Femur (tissue), 1 donor: ENCODE results near the gene PDRG1.
"Not testable (repeated sequence)": the region's sequence is repeated elsewhere in the genome, so short reads cannot be mapped to it uniquely, and the experiment has no call there.

ENCODE experiments used
- DNase-seq: peaks from one replicate; pipeline ENCODE4 v3.0.0-alpha.2; 2017

Gene PDRG1

DNA sequence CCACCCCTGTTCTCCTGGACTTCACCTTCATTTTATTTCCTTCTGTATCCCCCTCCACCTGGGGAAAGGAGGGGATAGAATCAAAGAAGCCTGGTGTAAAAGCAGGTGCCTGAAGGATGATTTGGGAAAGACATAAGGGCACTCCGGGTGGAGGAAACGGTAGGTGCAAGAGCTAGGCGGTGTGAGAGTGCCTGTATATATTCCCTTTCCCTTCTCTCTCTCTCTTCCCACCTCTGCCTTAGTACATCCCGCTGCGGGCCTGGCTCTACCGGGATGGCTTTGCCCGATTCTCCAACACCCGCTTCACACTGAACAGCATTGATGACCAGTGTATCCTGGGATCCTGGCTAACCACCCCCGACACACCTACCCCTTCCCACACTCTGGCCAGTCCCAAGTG lies 26.2 kb downstream of the PDRG1 start:
- no peak for DNase-seq

DNA sequence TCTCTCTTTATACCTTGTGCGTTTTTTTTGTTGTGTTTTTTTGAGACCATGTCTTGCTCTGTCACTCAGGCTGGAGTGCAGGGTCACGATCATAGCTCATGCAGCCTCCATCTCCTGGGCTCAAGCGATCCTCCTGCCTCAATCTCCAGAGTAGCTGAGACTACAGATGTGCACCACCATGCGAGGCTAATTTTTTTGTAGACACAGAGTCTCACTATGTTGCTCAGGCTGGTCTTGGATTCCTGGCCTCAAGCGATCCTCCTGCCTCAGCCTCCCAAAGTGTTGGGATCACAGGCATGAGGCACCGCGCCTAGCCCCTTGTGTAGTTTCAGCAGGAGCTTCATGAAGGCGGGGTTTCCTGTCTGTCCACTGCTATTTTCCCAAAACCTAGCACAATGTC lies 27.3 kb downstream of the PDRG1 start:
- no peak for DNase-seq

DNA sequence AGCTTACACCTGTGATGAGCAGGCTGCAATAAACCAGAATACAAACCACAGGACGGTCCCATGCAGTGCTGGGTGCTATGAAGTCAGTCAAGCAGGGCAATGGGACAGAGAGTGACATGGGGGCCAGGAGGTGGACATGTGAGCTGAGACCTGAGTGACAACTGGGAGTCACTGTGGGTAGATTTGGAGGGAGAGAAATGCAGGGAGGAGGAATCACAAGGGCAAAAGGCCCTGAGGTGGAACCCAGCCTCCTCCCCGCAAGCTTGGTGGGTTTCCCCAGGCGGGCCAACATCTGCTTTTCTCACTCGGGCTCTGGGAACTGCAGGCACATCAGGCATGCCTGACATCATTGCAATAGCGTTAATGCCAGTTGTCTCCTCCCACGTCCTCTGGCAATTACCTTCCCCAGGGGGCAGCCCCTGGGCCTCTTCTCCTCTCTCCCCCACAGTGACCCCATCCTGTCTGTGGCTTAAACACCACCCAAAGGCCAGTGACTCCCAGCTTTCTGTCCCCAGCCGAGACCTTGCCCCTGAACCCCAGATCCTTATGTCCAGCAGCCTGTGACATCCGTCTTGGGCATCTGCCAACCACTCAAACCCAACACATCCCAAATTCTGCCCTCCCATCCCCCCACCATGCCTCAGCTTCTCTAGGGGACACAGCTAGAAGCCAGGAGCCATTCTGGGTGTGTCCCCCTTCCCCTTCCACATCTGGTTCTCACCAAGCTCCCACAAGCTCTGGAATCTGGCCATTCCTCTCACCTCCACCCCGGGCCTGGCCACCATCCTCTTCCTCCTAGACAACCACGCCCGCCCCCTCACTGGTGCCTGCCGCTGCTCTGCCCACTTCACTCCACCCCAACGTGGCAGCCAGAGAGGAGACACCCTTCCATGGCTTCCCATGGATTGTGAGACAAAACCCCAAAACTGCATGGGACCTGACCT lies 28.2 kb downstream of the PDRG1 start:
- no peak for DNase-seq

DNA sequence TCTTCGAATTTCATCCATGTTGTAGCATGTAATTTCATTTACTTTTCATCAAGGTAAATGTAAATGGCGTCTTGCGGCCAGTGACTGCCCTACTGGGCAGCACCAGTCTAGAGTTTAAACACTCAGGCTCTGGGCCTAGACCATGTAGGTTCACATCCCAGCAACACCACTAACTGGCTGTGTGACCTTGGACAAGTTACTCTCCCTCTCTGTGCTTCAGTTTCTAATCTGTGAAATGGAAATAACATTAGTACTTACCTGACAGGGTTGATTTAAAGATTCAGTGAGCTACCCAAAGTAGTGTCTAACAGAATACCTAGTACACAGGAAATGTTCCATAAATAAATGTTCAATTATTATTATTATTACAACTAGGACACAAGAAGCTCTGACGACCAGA lies 29.3 kb downstream of the PDRG1 start:
- no peak for DNase-seq

DNA sequence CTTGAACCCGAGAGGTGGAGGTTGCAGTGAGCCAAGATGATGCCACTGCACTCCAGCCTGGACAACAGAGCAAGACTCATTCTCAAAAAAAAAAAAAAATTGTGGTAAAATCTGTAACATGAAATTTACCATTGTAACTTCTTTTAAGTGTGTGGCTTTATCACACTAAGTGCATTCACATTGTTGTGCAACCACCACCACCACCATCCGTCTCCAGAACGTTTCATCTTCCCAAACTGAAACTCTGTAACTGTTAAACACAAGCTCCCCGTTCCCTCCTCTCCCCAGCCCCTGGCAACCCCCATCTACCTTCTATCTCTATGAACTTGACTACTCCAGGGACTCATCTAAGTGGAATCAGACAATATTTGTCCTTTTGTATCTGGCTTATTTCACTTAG lies 29.7 kb downstream of the PDRG1 start:
- DNase-seq = no peak

DNA sequence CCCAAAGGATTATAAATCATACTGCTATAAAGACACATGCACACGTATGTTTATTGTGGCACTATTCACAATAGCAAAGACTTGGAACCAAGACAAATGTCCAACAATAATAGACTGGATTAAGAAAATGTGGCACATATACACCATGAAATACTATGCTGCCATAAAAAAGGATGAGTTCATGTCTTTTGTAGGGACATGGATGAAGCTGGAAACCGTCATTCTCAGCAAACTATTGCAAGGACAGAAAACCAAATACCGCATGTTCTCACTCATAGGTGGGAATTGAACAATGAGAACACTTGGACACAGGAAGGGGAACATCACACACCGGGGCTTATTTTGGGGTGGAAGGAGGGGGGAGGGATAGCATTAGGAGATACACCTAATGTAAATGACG lies 30.4 kb downstream of the PDRG1 start:
- not testable (repeated sequence) for DNase-seq

DNA sequence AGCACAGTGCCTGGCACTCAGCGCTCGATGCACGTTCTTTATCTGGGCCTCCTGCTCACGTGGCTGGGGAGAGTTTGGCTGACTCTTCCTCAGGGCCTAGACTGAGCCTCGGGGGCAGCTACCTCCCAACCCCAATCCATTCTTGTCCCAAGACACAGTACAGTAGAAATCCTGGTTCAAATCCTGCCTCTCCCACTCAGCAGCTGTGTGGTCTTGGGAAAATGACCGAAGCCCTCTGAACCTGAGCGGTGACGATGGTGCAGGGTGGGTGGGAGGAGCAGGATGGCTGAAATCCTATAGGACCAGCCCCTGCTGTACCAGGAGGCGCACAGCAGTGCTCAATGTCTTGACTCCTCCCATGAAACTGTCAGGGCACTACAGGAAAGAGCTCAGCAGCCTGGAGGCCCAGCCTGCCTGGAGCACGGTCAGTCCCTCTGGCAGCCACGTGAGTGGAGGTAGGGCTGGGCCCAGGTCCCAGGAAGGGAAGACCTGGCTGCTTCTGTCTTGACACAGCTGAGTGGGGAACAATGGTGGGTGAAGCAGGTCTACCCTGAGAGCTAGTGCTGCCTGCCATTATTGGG lies 31.5 kb downstream of the PDRG1 start:
- DNase-seq = no peak

DNA sequence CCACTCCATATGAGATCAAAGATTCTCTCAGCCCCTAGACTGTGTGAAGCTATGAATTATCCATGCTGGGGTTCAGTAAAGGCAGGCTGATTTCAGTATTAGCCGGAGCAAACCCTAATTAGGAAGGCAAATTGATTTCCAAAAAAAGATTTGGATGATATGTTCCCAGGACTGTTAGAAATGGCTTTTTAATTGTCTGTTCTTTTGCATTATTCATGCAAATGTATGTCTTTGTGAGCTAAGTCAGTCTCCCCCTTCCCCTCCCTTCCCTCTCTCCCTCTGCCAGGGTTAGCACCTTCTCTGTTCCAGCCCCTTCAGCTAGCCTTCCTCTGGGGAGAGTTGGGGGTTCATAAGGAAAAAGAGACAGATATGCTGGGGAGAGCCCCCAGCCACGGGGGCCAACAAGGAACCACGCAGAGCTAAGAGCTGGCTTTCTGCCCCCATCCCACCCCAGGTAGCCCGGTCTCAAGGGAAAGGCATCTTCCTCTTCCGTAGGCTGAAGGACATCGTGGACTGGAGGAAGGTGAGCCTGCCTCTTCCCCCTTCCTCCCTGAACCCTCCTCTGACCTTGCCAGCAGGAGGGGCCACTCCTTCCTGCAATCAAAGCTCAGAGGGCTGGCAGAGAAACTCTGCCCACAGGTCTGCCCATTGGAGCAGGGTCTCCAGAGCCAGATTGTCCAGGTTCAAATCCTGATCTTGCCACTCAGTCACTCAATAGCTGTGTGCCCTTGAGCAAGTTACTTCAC lies 32.3 kb downstream of the PDRG1 start:
- no peak for DNase-seq

DNA sequence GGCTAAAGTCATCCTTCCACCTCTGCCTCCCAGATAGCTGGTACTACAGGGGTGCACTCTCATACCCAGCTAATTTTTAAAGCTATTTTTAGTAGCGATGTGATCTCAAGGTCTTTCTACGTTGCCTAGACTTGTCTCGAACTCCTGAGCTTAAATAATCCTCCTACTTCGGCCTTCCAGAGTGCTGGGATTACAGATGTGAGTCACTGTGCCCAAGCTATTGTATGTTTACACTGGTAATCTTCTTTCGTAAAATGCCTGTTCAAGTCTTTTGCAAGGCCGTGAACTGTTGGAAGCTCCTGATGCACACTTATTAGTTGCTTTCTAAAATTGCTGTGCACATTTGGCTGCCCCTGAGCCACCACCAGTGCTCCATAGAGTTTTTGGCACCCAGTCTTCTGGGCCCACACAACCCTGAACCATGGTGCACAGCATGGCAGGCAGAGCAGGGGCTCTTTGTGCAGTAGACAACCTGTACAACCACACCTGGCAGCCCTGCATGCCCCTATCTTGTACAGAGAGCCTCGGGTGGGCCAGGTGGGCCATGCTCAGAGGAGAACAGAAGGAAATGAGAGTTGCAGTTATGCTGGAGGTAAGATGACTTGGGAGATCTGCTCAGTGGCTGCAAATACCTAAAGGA lies 33.3 kb downstream of the PDRG1 start:
- no peak for DNase-seq

DNA sequence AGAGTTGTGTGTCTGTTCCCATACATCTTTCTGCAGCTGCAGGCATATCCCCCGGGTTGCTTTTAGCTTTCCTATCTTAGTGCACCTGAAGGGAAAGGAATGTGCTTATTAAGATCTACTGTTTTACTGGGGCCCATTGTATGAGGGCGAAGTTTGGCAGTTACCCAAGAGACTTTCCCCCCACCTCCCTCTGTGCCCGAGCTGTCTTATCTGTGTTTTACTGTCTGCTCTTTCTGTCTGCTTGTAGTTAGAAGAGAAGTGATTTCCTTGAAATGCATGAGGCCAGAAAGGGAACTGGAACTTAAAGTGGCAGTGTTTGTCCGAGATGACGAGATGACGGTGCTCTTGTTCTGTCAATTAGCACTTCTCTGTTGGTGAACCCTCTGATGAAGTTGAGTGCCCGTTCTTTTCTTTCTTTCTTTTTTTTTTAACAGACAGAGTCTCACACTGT lies 33.9 kb downstream of the PDRG1 start:
- DNase-seq = not testable (repeated sequence)

DNA sequence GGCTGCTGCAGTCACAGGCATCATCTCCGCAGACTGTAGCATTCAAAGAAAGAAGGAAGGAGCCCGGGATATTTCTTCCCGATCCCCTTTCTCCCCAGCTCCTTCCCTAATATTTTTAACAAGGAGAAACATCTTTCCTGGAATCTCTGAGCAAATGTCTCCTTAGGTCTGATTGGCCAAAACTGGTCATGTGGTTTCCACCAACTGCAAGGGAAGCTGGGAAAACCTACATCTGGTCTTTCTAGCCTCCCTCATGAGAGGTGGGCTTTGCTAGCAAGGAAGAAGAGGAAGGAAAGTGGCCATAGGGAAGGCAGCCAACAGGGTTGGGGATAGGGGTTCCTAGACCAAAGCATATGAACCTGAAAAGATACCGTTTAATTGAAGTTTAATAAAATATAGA lies 35.1 kb downstream of the PDRG1 start:
- DNase-seq = no peak

DNA sequence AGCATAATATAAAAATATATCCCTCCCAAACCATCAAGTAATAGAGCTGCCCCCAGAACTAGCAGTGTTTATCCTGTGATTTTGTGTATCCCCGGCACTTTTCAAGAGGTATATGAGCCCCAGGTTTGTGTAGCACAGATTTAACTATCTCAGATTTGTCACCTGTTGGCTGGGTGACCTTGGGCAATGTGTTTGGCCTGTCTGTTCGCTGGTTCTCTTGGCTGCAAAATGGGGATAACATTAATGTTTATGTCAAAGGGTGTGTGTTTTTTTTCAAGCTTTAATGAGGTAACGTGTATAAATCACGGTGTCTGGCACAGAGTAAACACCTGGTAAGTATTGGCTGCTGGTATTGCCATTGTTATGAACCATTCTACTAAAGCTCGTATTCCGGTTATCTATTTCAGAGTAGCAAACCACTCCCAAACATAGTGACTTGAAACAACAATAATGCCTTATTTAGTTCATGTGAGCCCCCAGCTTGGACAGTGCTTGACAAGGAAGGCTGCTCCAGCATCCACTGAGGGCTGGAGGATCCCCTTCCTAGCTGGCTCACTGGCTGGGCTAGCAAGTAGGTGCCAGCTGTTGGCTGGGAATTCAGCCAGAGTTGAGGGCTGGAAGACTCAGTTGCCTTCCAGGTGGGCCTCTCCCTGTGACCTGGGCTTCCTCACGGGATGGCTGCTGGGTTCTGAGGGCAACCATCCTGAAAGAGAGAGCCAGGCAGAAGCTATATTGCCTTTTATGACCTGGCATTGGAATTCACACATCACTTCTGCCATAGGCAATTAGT lies 36.2 kb downstream of the PDRG1 start:
- DNase-seq = no peak

DNA sequence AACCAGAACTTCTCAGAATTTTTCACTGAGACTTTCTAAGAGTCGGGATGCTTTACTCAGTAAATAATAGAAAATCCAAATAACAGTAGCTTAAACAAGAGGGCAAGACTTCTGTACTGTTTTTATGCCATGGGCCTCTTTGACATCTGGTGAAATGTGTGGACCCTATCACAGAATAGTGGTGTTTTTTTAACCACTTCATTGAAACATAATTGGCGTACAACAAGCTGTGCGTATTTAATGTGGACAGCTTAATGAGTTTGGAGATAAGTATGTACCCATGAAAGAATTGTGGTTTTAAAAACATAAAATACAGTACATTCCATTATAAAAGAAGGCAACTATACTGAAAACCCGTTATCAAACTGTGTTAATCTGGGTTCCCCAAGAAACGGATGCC lies 37.7 kb downstream of the PDRG1 start:
- no peak for DNase-seq

DNA sequence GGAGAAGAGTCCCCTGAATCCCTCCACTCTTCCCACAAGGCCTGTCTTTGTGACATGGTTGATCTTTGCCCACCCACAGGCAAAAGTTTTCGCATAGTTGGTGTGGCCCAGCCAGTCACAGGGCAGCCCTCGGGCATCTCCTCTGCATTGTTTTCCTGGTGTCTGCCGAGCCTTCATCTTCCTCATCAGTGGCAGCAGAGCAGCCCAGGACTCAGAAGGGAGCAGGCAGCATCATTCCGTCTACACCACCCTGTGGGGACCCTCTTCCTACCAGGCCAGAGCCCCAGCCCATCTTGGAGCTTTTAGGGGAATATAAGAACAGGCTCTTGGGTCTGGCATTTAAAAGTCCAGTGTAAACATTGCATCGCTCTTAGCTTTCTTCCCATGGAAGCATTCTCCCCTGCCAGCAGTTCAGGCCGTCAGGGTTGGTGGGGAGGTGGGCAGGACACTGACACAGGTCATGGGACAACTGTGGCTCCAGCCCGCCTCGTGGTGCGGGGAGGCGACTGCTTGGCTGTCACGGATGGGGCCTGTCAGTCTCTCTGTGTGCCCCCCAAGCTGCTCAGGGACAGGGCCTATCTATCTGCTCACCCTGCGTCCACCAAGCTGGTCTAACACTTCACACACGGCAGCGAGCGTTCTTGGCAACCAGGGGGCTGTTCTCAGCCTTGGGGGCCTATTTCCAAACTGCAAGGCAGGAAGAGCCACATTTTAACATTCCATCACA lies 38.3 kb downstream of the PDRG1 start:
- no peak for DNase-seq

DNA sequence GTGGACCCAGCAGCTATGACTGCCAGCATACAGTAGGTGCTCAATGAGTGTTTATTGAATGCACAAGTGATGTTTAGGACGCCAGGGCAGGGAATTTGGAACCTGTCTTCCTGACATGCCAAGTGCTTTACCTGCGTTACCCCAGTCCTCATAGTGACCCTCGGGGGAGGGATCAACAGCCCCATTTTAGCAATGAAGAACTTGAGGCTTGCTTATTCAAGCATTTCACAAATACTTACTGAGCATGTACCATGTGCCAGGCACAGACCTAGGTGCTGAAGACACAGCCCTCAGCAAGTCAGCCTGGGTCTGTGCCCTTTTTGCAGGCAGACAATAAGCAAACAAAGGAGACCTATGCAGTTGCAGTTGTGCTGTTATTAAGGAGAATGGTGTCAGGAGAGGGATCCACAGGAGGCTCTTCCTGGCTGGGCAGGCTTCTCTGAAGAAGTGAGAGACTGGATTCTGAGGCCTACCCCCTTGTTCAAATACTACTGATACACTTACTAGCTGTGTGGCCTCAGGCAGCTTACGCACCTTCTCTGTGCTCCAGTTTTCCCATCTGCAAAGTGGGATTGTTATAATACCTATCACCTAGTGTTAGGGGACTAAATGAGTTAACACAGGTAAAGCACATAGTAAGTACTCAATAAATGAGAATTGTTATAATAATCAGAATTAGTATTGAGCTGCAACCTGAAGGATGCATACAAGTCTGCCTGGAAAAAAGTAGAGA lies 41.6 kb downstream of the PDRG1 start:
- no peak for DNase-seq

DNA sequence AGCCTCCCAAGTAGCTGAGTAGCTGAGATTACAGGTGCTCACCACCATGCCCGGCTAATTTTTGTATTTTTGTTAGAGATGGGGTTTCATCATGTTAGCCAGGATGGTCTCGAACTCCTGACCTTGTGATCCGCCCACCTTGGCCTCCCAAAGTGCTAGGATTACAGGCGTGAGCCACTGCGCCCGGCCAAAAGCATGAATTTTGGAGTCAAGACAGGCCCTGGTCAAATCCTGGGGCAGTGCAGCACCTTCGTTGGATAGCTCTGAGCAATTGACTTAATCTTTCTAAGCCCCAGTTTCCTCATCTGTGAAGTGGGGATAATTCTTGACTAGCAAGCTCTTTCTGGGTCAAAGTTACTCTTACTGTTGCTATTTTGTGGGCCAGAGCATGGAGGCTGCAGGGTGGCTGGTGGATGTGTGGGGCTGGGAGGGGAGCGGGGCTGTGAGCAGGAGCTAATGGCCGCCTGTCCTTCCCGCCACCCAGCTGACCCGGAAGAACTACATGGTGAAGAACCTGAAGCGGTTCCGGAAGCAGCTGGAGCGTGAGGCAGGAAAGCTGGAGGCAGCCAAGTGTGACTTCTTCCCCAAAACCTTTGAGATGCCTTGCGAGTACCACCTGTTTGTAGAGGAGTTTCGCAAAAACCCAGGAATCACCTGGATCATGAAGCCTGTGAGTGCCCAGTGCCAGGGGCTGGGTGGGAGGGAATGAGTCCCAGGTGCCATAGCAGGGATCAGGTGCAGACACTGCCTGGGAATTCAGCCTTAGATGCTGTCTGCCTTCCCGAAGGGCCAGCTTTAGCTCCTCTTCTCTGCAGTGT lies 42.4 kb downstream of the PDRG1 start:
- no peak for DNase-seq

DNA sequence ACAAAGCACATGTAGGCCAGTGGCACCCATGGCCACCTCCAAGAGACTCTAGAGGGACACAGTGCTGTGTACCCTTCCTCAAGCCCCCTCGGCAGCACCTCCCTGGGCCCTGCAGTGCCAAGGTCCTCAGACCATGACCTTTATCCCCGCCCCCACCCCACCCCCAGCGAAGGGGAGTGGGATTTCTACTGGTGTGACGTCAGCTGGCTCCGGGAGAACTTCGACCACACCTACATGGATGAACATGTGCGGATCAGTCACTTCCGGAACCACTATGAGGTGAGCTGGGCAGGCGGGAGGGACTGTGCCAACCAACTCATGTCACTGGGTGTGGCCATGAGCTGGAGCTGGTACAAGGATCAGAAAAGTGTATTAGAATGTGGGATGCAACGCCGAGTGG lies 43.4 kb downstream of the PDRG1 start:
- no peak for DNase-seq

DNA sequence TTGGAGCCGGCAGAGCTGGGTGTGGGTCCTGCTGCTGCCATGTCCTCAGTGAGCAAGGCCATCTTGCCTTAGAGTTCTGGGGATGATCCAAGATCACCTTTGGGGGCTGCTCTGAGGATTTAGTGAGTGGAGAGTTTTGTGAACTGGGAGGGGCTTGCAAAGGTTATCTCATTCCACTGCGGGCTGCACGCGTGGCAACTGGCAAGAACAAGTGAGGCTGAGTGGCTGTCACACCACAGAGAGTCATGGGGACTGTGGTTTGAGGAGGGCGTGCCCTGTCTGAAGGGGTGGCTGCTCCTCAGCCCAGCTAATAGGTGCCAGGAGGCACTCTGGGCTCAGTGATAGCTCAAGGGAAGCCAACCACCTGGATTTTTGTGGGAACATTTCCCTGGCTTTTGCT lies 43.8 kb downstream of the PDRG1 start:
- no peak for DNase-seq

DNA sequence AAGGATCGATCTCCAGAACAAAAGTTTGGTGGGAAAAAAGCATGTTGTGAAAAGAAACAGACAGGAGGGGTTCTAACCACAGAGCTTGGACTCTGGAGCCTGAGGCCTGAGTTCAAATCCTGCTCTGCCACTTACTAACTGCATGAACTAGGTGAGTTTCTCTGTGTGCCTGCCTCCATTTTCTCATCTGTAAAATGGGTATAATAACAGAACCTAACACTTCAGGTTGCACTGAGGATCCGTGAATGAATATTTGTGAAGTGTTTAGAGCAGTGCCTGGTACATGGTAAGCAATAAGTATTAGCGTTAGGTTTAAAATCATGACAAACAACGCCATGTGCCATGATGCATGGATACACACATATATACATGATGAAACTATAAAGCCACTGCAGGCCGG lies 44.8 kb downstream of the PDRG1 start:
- DNase-seq = no peak

DNA sequence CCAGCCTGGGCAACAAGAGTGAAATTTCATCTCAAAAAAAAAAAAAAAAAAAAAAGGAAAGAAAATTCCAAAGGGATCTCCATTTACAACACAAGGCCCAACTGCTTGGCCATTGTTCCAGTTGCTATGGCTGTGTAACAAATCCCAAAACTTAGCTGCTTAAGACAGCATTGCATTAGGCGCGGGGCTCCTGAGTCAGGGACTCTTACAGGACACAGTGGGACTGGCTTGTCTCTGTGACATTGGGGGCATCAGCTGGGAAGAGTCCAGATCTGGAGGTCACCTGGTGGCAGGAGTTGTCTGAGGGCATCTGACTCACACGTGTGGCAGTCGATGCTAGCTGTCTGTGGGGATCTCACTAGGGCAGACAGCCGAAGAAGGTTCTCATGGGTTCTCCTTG lies 45.8 kb downstream of the PDRG1 start:
- DNase-seq = no peak
